H1 (cell line): ENCODE results near the gene SLC39A10. TPM values are rescaled to one million over a fixed set of nuclear protein-coding genes. Genes with fewer than 3 reads are reported as not detected.

ENCODE experiments used
- CTCF ChIA-PET: fragments of 300-600 bp; sonication (Branson Sonifier 250); formaldehyde crosslinking; loops from one replicate; lab custom pipeline; 2021; ENCODE audit not compliant: partially characterized antibody; lab: Charles Lee
- POLR2A ChIA-PET: fragments of 300-600 bp; sonication (Branson Sonifier 250); formaldehyde crosslinking; loops from one replicate; lab custom pipeline; 2021; ENCODE audit warnings: inconsistent platforms; ENCODE audit not compliant: partially characterized antibody; lab: Charles Lee
- DNase-seq, 2 experiments: peaks; one replicate each; pipeline versions ENCODE4 v3.0.0 to v3.0.0-alpha.2; 2010 to 2022; ENCODE audit warnings: low spot score in 2 of 2, low read depth in 1 of 2, mixed read lengths in 1 of 2
- FAIRE-seq: peaks from 2 replicates; lab custom pipeline; 2011; peaks lifted over from hg19 to GRCh38; lab: Jason Lieb, UNC
- H2AFZ ChIP-seq: 2 replicates; pipeline ENCODE4 v1.8.1; 2012; ENCODE audit warnings: low read length, inconsistent platforms
- H2AK5ac ChIP-seq: 2 replicates; pipeline ENCODE4 v1.6.1; 2013; ENCODE audit warnings: low read depth, low read length
- H2BK120ac ChIP-seq: replicated peaks from 2 replicates; pipeline ENCODE3; 2013; ENCODE audit warnings: low read depth, low read length, inconsistent platforms
- H2BK12ac ChIP-seq: 2 replicates; pipeline ENCODE4 v1.6.1; 2013; ENCODE audit warnings: low read depth, low read length
- H2BK15ac ChIP-seq: 2 replicates; pipeline ENCODE4 v1.6.1; 2013; ENCODE audit warnings: low read length
- H2BK20ac ChIP-seq: 2 replicates; pipeline ENCODE4 v1.6.1; 2013; ENCODE audit warnings: low read length
- H2BK5ac ChIP-seq: 2 replicates; pipeline ENCODE4 v1.6.1; 2013; ENCODE audit warnings: low read depth, low read length
- H3K14ac ChIP-seq: 2 replicates; pipeline ENCODE4 v1.6.1; 2013; ENCODE audit warnings: inconsistent platforms; ENCODE audit not compliant: insufficient read length
- H3K18ac ChIP-seq: 2 replicates; pipeline ENCODE4 v1.6.1; 2013; ENCODE audit warnings: low read length; ENCODE audit errors: extremely low read depth
- H3K23ac ChIP-seq: 2 replicates; pipeline ENCODE4 v1.6.1; 2013; ENCODE audit warnings: inconsistent platforms; ENCODE audit not compliant: insufficient read length
- H3K23me2 ChIP-seq: 2 replicates; pipeline ENCODE4 v1.6.1; 2013; ENCODE audit warnings: low read depth, low read length
- H3K27ac ChIP-seq: 2 replicates; pipeline ENCODE4 v1.6.1; 2011; ENCODE audit warnings: low read depth, low read length, inconsistent platforms
- H3K27me3 ChIP-seq, 4 experiments: replicated peaks in 1 of 4; 1 replicate in 1 of 4; 2 replicates in 3 of 4; pipeline versions ENCODE4 v1.6.1 to v1.8.1; 2011 to 2013; ENCODE audit warnings: low read length in 3 of 4, mild to moderate bottlenecking in 3 of 4, inconsistent platforms in 2 of 4, mixed read lengths in 2 of 4, moderate library complexity in 1 of 4; ENCODE audit not compliant: control insufficient read depth in 3 of 4, insufficient read depth in 3 of 4; ENCODE audit errors: extremely low read depth in 1 of 4
- H3K36me3 ChIP-seq, 4 experiments: 2 replicates each; pipeline versions ENCODE4 v1.6.1 to v1.8.1; 2011 to 2013; ENCODE audit warnings: mild to moderate bottlenecking in 4 of 4, low read length in 3 of 4, moderate library complexity in 2 of 4, control low read depth in 1 of 4, inconsistent platforms in 1 of 4; ENCODE audit not compliant: insufficient read depth in 4 of 4, control insufficient read depth in 2 of 4
- H3K4ac ChIP-seq: replicated peaks from 2 replicates; pipeline ENCODE3; 2013; ENCODE audit warnings: low read length, low read depth, mixed read lengths, inconsistent platforms; ENCODE audit not compliant: insufficient read length
- H3K4me1 ChIP-seq, 4 experiments: replicated peaks in 1 of 4; 1 replicate in 1 of 4; 2 replicates in 3 of 4; pipeline versions ENCODE4 v1.6.1 to v1.8.1; 2011 to 2013; ENCODE audit warnings: low read length in 3 of 4, inconsistent platforms in 2 of 4, mixed read lengths in 1 of 4; ENCODE audit not compliant: insufficient read depth in 4 of 4, control insufficient read depth in 3 of 4
- H3K4me2 ChIP-seq, 2 experiments: 2 replicates each; pipeline versions ENCODE4 v1.6.1 to v1.8.1; 2011 to 2013; ENCODE audit warnings: low read depth in 2 of 2, low read length in 2 of 2, control low read depth in 1 of 2, inconsistent platforms in 1 of 2, mild to moderate bottlenecking in 1 of 2; ENCODE audit not compliant: insufficient read depth in 1 of 2
- H3K4me3 ChIP-seq, 4 experiments: fragments of 200-600, 300-600 bp in 1 of 4; sonication (generic), shearing (Covaris generic), sonication (Bioruptor Twin) in 1 of 4; 2 replicates each; pipeline versions ENCODE4 v1.5.1 to v1.8.1; 2011 to 2016; ENCODE audit warnings: low read length in 4 of 4, low read depth in 3 of 4, control low read depth in 2 of 4, inconsistent platforms in 2 of 4, mild to moderate bottlenecking in 2 of 4, mixed read lengths in 1 of 4, moderate library complexity in 1 of 4; ENCODE audit not compliant: insufficient read depth in 2 of 4; ENCODE audit errors: extremely low read depth in 1 of 4
- H3K56ac ChIP-seq: replicated peaks from 2 replicates; pipeline ENCODE3; 2013; ENCODE audit warnings: low read depth, mild to moderate bottlenecking, mixed read lengths, low read length, inconsistent platforms; ENCODE audit not compliant: insufficient read length
- H3K79me1 ChIP-seq: 2 replicates; pipeline ENCODE4 v1.6.1; 2013; ENCODE audit warnings: low read depth, low read length, control low read depth
- H3K79me2 ChIP-seq, 2 experiments: 2 replicates each; pipeline versions ENCODE4 v1.6.1 to v1.8.1; 2012 to 2013; ENCODE audit warnings: low read length in 2 of 2, mild to moderate bottlenecking in 2 of 2, inconsistent platforms in 1 of 2; ENCODE audit not compliant: insufficient read depth in 2 of 2, control insufficient read depth in 1 of 2
- H3K9ac ChIP-seq, 4 experiments: replicated peaks in 1 of 4; 1 replicate in 1 of 4; 2 replicates in 3 of 4; pipeline versions ENCODE4 v1.6.1 to v1.8.1; 2011 to 2013; ENCODE audit warnings: low read depth in 3 of 4, low read length in 3 of 4, control low read depth in 2 of 4, mild to moderate bottlenecking in 2 of 4, moderate library complexity in 2 of 4, inconsistent platforms in 1 of 4; ENCODE audit errors: extremely low read depth in 1 of 4
- H3K9me3 ChIP-seq, 2 experiments: 2 replicates each; pipeline versions ENCODE4 v1.6.1 to v1.8.1; 2012 to 2013; ENCODE audit warnings: mild to moderate bottlenecking in 2 of 2, moderate library complexity in 2 of 2, control low read depth in 1 of 2, inconsistent platforms in 1 of 2, low read depth in 1 of 2, low read length in 1 of 2, mixed read lengths in 1 of 2; ENCODE audit not compliant: insufficient read depth in 2 of 2
- H4K20me1 ChIP-seq, 2 experiments: replicated peaks in 1 of 2; 2 replicates each; pipeline versions ENCODE3 to v1.8.1; 2011 to 2013; ENCODE audit warnings: inconsistent platforms in 2 of 2, low read length in 2 of 2, mild to moderate bottlenecking in 1 of 2; ENCODE audit not compliant: insufficient read depth in 2 of 2, control insufficient read depth in 1 of 2
- H4K5ac ChIP-seq: 2 replicates; pipeline ENCODE4 v1.6.1; 2013; ENCODE audit warnings: low read length, low read depth, mixed read lengths, inconsistent platforms; ENCODE audit not compliant: insufficient read length
- H4K8ac ChIP-seq: 2 replicates; pipeline ENCODE4 v1.8.0; 2013; ENCODE audit warnings: mild to moderate bottlenecking, moderate library complexity, low read length, inconsistent platforms; ENCODE audit not compliant: insufficient read depth; ENCODE audit errors: extremely low read depth
- H4K91ac ChIP-seq: replicated peaks from 2 replicates; pipeline ENCODE3; 2013; ENCODE audit warnings: low read length, mixed read lengths, inconsistent platforms; ENCODE audit not compliant: insufficient read length
- CBX8 ChIP-seq: fragments of 300-800, 300-1000 bp; sonication (generic); IDR thresholded peaks from 2 replicates; pipeline ENCODE4 v1.7.1; 2016; ENCODE audit warnings: low read depth, low read length, borderline replicate concordance
- CHD2 ChIP-seq: IDR thresholded peaks from 2 replicates; pipeline ENCODE4 v1.6.1; 2012; ENCODE audit warnings: low read length, improper control_type of control experiment
- EGR1 ChIP-seq: IDR thresholded peaks from 2 replicates; pipeline ENCODE4 v1.6.1; 2011; ENCODE audit warnings: low read depth, low read length, borderline replicate concordance
- EZH2 ChIP-seq: fragments of 200-600 bp; sonication (generic); IDR thresholded peaks from 2 replicates; pipeline ENCODE4 v1.7.1; 2012; ENCODE audit warnings: low read depth, mild to moderate bottlenecking, moderate library complexity, low read length, inconsistent platforms; ENCODE audit not compliant: severe bottlenecking
- RFX5 ChIP-seq: IDR thresholded peaks from 2 replicates; pipeline ENCODE4 v1.6.1; 2011; ENCODE audit warnings: low read depth, low read length, improper control_type of control experiment, borderline replicate concordance
- SIN3A ChIP-seq, 2 experiments: IDR thresholded peaks in 1 of 2; conservative IDR thresholded peaks in 1 of 2; 2 replicates each; pipeline ENCODE4 v1.6.1; 2011 to 2012; ENCODE audit warnings: low read length in 2 of 2, improper control_type of control experiment in 1 of 2, low read depth in 1 of 2, mild to moderate bottlenecking in 1 of 2
- SIRT6 ChIP-seq: IDR thresholded peaks from one replicate; pipeline ENCODE4 v1.7.1; 2012; ENCODE audit warnings: low read length, inconsistent platforms
- SIX5 ChIP-seq: IDR thresholded peaks from 2 replicates; pipeline ENCODE4 v1.6.1; 2011; ENCODE audit warnings: mild to moderate bottlenecking, low read depth, low read length
- YY1 ChIP-seq: IDR thresholded peaks from 2 replicates; pipeline ENCODE4 v1.6.1; 2011; ENCODE audit warnings: low read depth, mild to moderate bottlenecking, low read length
- WGBS, 2 experiments: shearing (Covaris generic) in 1 of 2; methylation state at CpG; one replicate each; pipeline versions ENCODE4 v1.1.6 to v1.1.7; 2013 to 2015; ENCODE audit warnings: low lambda C conversion rate in 2 of 2, mixed read lengths in 2 of 2, inconsistent platforms in 1 of 2, low coverage in 1 of 2, missing lambda C conversion rate in 1 of 2; ENCODE audit not compliant: insufficient replicate concordance in 2 of 2, insufficient coverage in 1 of 2, insufficient read length in 1 of 2; ENCODE audit errors: extremely low coverage in 1 of 2, missing lambda C conversion rate in 1 of 2; 5-methylcytosine and 5-hydroxymethylcytosine counted together
- polyA plus RNA-seq, 7 experiments: library from polyadenylated mRNA; depleted of rRNA in 3 of 7; stranded (reverse) in 5 of 7; unstranded in 2 of 7; fragments of >200 nt in 5 of 7; fragments of 200-250 nt in 2 of 7; gene quantifications; 1 replicate in 5 of 7; 2 replicates in 1 of 7; 4 replicates in 1 of 7; pipeline versions ENCODE4 v1.2.1 to v1.2.3, GENCODE V29; 2011 to 2013; ENCODE audit warnings: missing spikeins in 2 of 7, mixed read lengths in 2 of 7
- total RNA-seq: library from RNA; stranded (reverse); fragmentation: NEBNext Ultra II Directional; extraction: Animal tissue kit (Norgen Biotek cat#: 25700); gene quantifications from 2 replicates; pipeline ENCODE4 v1.2.1, GENCODE V29; 2021
- TF ChIP-seq, protein P1 (sequence below): IDR thresholded peaks from 2 replicates; pipeline ENCODE4 v1.6.1; 2012; ENCODE audit warnings: inconsistent platforms
- TF ChIP-seq, protein P2 (sequence below), 3 experiments: IDR thresholded peaks; 1 replicate in 2 of 3; 2 replicates in 1 of 3; pipeline versions ENCODE4 v1.5.1 to v1.6.1; 2011; ENCODE audit warnings: low read length in 3 of 3, mild to moderate bottlenecking in 3 of 3, inconsistent platforms in 2 of 3, low read depth in 1 of 3, moderate library complexity in 1 of 3; ENCODE audit not compliant: insufficient read depth in 1 of 3; ENCODE audit errors: control extremely low read depth in 1 of 3

Gene SLC39A10
- total and polyA plus RNA-seq, 2 of the 8 experiments (the other 6 are each of a cell fraction or from before 2014, with no cell fraction given), result 68.1 to 234 TPM

DNA sequence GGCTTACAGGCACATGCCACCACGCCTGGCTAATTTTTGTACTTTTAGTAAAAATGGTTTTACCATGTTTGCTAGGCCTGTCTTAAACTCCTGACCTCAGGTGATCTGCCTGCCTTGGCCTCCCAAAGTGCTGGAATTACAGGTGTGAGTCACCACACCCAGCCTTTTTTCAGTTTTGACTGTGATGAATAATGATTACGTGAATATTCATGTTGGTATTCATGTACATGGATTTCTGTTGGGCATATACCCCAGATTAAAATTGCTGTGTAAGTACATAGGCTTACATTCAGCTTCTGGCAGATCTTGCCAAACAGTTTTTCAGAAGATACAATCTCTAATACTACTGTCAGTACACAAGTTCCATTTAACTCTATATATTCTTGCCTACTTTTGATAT, 20.9 kb downstream of the SLC39A10 start:
- Histone ChIP-seq H4K8ac (no peak overlapping the region), H3K27ac (no peak overlapping the region), H3K4ac (no peak overlapping the region), H3K4me2 (no peak overlapping the region), H2AK5ac (no peak overlapping the region), H3K79me2 (peaks cover 14 to 93% of the 10 kb centered on the region in 2 experiments), H2BK5ac (no peak overlapping the region), H3K27me3 (no peaks in the 10 kb centered on the region), H3K23ac (no peak overlapping the region), H3K18ac (no peak overlapping the region), H2BK12ac (no peak overlapping the region), H3K9me3 (no peaks in the 10 kb centered on the region), H4K91ac (no peak overlapping the region), H3K36me3 (peaks cover 3 to 25% (median 8%) of the 10 kb centered on the region in 4 experiments; a peak in 7 of 8 replicates), H3K4me1 (no peaks in the 10 kb centered on the region; a peak in 1 of 7 replicates), H3K14ac (no peak overlapping the region), H4K20me1 (peaks cover 0 to 3% of the 10 kb centered on the region in 2 experiments), H2BK120ac (no peak overlapping the region), H2AFZ (no peak overlapping the region), H2BK20ac (no peak overlapping the region), H3K4me3 (no peak overlapping the region), H4K5ac (no peak overlapping the region), H3K9ac (no peak overlapping the region), H2BK15ac (no peak overlapping the region), H3K23me2 (no peaks in the 10 kb centered on the region), H3K79me1 (peaks cover 6% of the 10 kb centered on the region), H3K56ac (no peak overlapping the region)
- ChIA-PET POLR2A (interaction anchor here (1.0 kb wide), 1 partner anchor 10 kb away, joined by 3 read pairs; no protein-coding TSS in a partner anchor), CTCF (interaction anchor here (0.6 to 0.8 kb wide), 2 partner anchors 143 to 273 kb away, joined by 4 to 5 read pairs; no protein-coding TSS in a partner anchor)
- 89% methylated on average over 2 of the region's 2 CpGs; no CpG with 5 or more reads in 1 of the 2 experiments for WGBS, 2 experiments
- FAIRE-seq (no peak), DNase-seq (no peak)
- TF ChIP-seq SIRT6, result no peak
- TF ChIP-seq SIX5, result no peak
- no peak for TF ChIP-seq SIN3A (conservative IDR thresholded peaks at IDR 0.05 in 1 of 2, IDR thresholded peaks at IDR 0.05 in 1 of 2; ENCODE audit: low read depth in 1 of 2, low read length in 2 of 2)
- TF ChIP-seq, protein P1, sequence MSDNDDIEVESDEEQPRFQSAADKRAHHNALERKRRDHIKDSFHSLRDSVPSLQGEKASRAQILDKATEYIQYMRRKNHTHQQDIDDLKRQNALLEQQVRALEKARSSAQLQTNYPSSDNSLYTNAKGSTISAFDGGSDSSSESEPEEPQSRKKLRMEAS, result no peak
- TF ChIP-seq, protein P2, sequence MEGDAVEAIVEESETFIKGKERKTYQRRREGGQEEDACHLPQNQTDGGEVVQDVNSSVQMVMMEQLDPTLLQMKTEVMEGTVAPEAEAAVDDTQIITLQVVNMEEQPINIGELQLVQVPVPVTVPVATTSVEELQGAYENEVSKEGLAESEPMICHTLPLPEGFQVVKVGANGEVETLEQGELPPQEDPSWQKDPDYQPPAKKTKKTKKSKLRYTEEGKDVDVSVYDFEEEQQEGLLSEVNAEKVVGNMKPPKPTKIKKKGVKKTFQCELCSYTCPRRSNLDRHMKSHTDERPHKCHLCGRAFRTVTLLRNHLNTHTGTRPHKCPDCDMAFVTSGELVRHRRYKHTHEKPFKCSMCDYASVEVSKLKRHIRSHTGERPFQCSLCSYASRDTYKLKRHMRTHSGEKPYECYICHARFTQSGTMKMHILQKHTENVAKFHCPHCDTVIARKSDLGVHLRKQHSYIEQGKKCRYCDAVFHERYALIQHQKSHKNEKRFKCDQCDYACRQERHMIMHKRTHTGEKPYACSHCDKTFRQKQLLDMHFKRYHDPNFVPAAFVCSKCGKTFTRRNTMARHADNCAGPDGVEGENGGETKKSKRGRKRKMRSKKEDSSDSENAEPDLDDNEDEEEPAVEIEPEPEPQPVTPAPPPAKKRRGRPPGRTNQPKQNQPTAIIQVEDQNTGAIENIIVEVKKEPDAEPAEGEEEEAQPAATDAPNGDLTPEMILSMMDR (IDR thresholded peaks at IDR 0.05; ENCODE audit: control extremely low read depth in 1 of 3, insufficient read depth in 1 of 3, low read depth in 1 of 3, low read length in 3 of 3), result no peak
- TF ChIP-seq EZH2, result no peak
- TF ChIP-seq EGR1, result no peak
- TF ChIP-seq YY1, result no peak
- no peak for TF ChIP-seq RFX5
- no peak for TF ChIP-seq CHD2
- TF ChIP-seq CBX8, result no peak
